Measurements from ENCODE around the gene NVL.
A peak's percentile ranks its signal among the peaks of the same experiment; 100 is the strongest.

NVL gene

DNA sequence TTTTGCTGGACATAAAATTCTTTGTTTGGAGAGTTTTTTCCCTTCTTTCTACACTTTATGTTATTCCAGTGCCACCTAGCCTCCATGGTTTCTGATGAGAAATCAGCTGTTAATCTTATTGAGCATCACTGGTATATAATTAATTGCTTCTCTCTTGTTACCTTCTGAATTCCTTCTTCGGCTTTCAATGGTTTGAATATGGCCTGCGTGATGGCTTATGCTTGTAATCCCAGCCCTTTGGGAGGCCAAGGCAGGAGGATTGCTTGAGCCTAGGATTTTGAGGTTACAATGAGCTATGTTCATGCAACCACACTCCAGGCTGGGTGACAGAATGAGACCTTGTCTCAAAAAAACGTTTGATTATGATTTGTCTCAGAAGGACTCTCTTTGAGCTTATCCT is 13.7 kb upstream of the NVL start (continued):
- TF ChIP-seq, protein P1, sequence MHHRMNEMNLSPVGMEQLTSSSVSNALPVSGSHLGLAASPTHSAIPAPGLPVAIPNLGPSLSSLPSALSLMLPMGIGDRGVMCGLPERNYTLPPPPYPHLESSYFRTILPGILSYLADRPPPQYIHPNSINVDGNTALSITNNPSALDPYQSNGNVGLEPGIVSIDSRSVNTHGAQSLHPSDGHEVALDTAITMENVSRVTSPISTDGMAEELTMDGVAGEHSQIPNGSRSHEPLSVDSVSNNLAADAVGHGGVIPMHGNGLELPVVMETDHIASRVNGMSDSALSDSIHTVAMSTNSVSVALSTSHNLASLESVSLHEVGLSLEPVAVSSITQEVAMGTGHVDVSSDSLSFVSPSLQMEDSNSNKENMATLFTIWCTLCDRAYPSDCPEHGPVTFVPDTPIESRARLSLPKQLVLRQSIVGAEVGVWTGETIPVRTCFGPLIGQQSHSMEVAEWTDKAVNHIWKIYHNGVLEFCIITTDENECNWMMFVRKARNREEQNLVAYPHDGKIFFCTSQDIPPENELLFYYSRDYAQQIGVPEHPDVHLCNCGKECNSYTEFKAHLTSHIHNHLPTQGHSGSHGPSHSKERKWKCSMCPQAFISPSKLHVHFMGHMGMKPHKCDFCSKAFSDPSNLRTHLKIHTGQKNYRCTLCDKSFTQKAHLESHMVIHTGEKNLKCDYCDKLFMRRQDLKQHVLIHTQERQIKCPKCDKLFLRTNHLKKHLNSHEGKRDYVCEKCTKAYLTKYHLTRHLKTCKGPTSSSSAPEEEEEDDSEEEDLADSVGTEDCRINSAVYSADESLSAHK (tag by site-specific recombination; IDR thresholded peaks at IDR 0.05), result no peak
- TF ChIP-seq ZNF837 (tag by site-specific recombination; IDR thresholded peaks at IDR 0.05) (no peak), ZNF548 (tag by site-specific recombination; IDR thresholded peaks at IDR 0.05) (no peak), ZNF169 (tag by site-specific recombination; IDR thresholded peaks at IDR 0.05) (0 out of 2 replicates have a peak, but pooled peaks have one; percentile 6), ZNF571 (tag by site-specific recombination; IDR thresholded peaks at IDR 0.05) (no peak), ZNF530 (tag by site-specific recombination; IDR thresholded peaks at IDR 0.05; ENCODE audit: low read depth) (no peak), ZNF501 (tag by site-specific recombination; IDR thresholded peaks at IDR 0.05) (no peak), ZNF155 (tag by site-specific recombination; IDR thresholded peaks at IDR 0.05) (no peak), MEIS1 (CRISPR knock-in tag; IDR thresholded peaks at IDR 0.05; ENCODE audit: borderline replicate concordance) (no peak), ZNF146 (tag by site-specific recombination; IDR thresholded peaks at IDR 0.05) (no peak), ZNF404 (tag by site-specific recombination; IDR thresholded peaks at IDR 0.05) (no peak), SALL2 (tag by site-specific recombination; IDR thresholded peaks at IDR 0.05; ENCODE audit: borderline replicate concordance) (no peak), OSR2 (tag by site-specific recombination; IDR thresholded peaks at IDR 0.05) (no peak), ZNF274 (IDR thresholded peaks at IDR 0.05; ENCODE audit: low read length) (no peak), ZNF274 (tag by site-specific recombination; IDR thresholded peaks at IDR 0.05; ENCODE audit: borderline replicate concordance) (no peak), ZNF624 (tag by site-specific recombination; IDR thresholded peaks at IDR 0.05) (no peak), ZNF658 (tag by site-specific recombination; IDR thresholded peaks at IDR 0.05) (no peak), ZNF132 (tag by site-specific recombination; IDR thresholded peaks at IDR 0.05; ENCODE audit: borderline replicate concordance) (no peak), ZSCAN30 (tag by site-specific recombination; IDR thresholded peaks at IDR 0.05) (no peak), ZNF121 (tag by site-specific recombination; IDR thresholded peaks at IDR 0.05) (no peak), TRIM28 (IDR thresholded peaks at IDR 0.05; ENCODE audit: borderline replicate concordance, low read length) (peak; percentile 87; the same call in 1 of the 2 replicates), ZNF366 (tag by site-specific recombination; conservative IDR thresholded peaks at IDR 0.05) (no peak), ZNF19 (tag by site-specific recombination; IDR thresholded peaks at IDR 0.05; ENCODE audit: low read depth) (no peak), OVOL3 (tag by site-specific recombination; IDR thresholded peaks at IDR 0.05) (no peak), ZNF223 (tag by site-specific recombination; IDR thresholded peaks at IDR 0.05) (no peak), FEZF1 (tag by site-specific recombination; IDR thresholded peaks at IDR 0.05) (no peak), ZNF311 (tag by site-specific recombination; IDR thresholded peaks at IDR 0.05; ENCODE audit: borderline replicate concordance) (no peak), SP7 (tag by site-specific recombination; IDR thresholded peaks at IDR 0.05) (peak; percentile 64)
- TF ChIP-seq, protein P2, sequence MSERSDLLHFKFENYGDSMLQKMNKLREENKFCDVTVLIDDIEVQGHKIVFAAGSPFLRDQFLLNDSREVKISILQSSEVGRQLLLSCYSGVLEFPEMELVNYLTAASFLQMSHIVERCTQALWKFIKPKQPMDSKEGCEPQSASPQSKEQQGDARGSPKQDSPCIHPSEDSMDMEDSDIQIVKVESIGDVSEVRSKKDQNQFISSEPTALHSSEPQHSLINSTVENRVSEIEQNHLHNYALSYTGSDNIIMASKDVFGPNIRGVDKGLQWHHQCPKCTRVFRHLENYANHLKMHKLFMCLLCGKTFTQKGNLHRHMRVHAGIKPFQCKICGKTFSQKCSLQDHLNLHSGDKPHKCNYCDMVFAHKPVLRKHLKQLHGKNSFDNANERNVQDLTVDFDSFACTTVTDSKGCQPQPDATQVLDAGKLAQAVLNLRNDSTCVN (tag by site-specific recombination; optimal IDR thresholded peaks at IDR 0.05), result no peak
- TF ChIP-seq, protein P3, sequence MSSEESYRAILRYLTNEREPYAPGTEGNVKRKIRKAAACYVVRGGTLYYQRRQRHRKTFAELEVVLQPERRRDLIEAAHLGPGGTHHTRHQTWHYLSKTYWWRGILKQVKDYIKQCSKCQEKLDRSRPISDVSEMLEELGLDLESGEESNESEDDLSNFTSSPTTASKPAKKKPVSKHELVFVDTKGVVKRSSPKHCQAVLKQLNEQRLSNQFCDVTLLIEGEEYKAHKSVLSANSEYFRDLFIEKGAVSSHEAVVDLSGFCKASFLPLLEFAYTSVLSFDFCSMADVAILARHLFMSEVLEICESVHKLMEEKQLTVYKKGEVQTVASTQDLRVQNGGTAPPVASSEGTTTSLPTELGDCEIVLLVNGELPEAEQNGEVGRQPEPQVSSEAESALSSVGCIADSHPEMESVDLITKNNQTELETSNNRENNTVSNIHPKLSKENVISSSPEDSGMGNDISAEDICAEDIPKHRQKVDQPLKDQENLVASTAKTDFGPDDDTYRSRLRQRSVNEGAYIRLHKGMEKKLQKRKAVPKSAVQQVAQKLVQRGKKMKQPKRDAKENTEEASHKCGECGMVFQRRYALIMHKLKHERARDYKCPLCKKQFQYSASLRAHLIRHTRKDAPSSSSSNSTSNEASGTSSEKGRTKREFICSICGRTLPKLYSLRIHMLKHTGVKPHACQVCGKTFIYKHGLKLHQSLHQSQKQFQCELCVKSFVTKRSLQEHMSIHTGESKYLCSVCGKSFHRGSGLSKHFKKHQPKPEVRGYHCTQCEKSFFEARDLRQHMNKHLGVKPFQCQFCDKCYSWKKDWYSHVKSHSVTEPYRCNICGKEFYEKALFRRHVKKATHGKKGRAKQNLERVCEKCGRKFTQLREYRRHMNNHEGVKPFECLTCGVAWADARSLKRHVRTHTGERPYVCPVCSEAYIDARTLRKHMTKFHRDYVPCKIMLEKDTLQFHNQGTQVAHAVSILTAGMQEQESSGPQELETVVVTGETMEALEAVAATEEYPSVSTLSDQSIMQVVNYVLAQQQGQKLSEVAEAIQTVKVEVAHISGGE (tag by site-specific recombination; conservative IDR thresholded peaks at IDR 0.05; ENCODE audit: low read depth), result no peak
- TF ChIP-seq, protein P4, sequence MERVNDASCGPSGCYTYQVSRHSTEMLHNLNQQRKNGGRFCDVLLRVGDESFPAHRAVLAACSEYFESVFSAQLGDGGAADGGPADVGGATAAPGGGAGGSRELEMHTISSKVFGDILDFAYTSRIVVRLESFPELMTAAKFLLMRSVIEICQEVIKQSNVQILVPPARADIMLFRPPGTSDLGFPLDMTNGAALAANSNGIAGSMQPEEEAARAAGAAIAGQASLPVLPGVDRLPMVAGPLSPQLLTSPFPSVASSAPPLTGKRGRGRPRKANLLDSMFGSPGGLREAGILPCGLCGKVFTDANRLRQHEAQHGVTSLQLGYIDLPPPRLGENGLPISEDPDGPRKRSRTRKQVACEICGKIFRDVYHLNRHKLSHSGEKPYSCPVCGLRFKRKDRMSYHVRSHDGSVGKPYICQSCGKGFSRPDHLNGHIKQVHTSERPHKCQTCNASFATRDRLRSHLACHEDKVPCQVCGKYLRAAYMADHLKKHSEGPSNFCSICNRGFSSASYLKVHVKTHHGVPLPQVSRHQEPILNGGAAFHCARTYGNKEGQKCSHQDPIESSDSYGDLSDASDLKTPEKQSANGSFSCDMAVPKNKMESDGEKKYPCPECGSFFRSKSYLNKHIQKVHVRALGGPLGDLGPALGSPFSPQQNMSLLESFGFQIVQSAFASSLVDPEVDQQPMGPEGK (tag by site-specific recombination; IDR thresholded peaks at IDR 0.05), result no peak
- TF ChIP-seq, protein P5, sequence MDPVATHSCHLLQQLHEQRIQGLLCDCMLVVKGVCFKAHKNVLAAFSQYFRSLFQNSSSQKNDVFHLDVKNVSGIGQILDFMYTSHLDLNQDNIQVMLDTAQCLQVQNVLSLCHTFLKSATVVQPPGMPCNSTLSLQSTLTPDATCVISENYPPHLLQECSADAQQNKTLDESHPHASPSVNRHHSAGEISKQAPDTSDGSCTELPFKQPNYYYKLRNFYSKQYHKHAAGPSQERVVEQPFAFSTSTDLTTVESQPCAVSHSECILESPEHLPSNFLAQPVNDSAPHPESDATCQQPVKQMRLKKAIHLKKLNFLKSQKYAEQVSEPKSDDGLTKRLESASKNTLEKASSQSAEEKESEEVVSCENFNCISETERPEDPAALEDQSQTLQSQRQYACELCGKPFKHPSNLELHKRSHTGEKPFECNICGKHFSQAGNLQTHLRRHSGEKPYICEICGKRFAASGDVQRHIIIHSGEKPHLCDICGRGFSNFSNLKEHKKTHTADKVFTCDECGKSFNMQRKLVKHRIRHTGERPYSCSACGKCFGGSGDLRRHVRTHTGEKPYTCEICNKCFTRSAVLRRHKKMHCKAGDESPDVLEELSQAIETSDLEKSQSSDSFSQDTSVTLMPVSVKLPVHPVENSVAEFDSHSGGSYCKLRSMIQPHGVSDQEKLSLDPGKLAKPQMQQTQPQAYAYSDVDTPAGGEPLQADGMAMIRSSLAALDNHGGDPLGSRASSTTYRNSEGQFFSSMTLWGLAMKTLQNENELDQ (tag by site-specific recombination; IDR thresholded peaks at IDR 0.05; ENCODE audit: low read depth), result no peak

All from HEK293 (cell line).